ENCODE results near the gene SFMBT1.

The SFMBT1 gene

DNA sequence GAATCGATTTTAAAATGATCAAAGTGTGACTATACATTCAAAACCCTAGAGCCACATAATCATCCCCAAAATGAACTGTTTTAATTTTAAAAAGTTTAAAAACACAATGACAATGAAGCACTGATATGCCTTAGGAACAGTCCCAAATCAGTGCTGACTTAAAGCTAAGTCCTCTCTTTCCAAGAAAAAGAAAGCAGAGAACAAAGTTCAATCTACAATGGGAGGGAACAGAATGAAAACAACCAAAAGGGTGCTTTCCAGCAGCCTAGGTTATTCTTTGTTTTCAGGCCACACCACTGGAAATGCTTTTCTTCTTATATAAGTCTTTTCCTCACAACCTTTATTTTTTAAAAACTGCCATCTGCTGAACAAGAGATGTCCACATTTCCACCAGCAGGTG, 141.3 kb downstream of the SFMBT1 start:
- TF ChIP-seq, protein P1, sequence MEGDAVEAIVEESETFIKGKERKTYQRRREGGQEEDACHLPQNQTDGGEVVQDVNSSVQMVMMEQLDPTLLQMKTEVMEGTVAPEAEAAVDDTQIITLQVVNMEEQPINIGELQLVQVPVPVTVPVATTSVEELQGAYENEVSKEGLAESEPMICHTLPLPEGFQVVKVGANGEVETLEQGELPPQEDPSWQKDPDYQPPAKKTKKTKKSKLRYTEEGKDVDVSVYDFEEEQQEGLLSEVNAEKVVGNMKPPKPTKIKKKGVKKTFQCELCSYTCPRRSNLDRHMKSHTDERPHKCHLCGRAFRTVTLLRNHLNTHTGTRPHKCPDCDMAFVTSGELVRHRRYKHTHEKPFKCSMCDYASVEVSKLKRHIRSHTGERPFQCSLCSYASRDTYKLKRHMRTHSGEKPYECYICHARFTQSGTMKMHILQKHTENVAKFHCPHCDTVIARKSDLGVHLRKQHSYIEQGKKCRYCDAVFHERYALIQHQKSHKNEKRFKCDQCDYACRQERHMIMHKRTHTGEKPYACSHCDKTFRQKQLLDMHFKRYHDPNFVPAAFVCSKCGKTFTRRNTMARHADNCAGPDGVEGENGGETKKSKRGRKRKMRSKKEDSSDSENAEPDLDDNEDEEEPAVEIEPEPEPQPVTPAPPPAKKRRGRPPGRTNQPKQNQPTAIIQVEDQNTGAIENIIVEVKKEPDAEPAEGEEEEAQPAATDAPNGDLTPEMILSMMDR (IDR thresholded peaks at IDR 0.05; ENCODE audit: control insufficient read depth, insufficient read depth, low read depth, low read length, missing control alignments), result no peak
- DNase-seq (ENCODE audit: low read depth), result no peak
- H3K4me3 ChIP-seq (ENCODE audit: control insufficient read depth, low read depth, low read length), result no peak overlapping the region

DNA sequence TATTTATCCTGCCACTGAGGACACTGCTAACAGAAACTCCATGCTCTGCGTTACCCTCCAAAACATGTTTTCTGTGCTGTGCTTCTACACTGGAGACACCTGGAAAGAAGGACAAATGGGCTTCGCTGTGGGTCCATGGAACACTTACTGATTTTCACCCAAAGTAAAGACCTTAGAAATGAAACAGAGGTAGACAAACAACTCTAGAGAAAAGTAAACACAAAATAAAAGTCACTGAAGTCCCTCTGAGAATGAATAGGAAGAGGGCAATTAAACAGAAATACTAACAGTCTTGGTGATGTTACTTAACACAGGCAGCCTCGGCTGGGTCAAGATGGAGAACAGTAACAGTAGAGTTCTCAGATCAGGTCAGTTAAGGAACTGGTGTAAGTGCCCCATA, 141.9 kb downstream of the SFMBT1 start:
- no peak for DNase-seq (ENCODE audit: low read depth)
- TF ChIP-seq, protein P1 (IDR thresholded peaks at IDR 0.05; ENCODE audit: control insufficient read depth, insufficient read depth, low read depth, low read length, missing control alignments), result no peak

DNA sequence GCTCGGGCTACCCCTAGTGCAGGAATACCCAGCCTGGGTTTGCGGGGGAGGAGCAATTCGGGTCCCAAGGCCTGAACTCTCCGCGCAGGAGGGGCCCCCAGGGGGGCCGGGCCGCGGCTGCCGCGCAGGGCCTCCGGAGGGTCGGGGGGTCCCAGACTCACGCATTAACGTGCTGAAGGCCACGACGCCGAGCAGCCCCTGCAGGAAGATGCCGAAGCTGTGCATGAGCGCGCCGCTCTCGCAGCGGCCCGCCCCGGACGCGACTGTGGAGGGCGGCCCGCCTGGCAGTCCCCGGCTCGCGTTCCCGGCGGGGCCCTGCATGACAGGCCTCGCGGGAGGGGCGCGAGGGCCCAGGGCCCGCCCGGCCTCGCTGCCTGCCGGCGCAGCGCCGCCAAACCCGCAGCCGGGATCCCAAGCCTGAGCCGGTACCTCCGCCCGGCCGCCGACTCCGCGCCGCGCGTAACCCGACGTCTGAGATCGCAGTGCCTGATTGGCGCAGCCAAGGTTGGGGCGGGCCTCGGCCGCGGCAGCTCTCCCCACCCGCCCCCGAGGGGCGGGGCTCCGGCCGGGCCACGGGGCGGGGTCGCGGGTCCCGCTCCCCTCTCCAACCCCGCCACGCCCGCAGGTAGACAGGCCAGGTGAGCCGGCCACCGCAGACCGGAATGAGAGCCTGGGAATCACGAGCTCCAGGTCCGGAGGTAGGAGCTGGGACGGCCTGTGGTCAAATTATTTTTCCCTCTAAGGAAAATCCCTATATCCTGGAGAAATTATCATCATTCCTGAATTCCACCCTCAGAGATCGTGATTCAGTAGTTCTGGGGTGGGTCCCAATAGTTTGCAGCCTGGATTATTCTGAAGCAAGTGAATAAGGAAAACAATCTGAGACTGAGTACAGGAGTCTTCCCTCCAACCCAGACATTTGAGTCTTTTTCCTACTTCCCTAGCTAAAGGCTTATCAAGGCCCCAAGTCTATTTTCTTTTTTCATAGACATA, 148.4 kb downstream of the SFMBT1 start, which contains the start of gene STIMATE:
Gene STIMATE (minus strand): TSS at position 419 of the 993 bp plus-strand sequence. CDS start 98 bp downstream, at position 321.
- H3K4me3 ChIP-seq (ENCODE audit: control insufficient read depth, low read depth, low read length), result peak within 1 kb of the TSS; percentile 89
- DNase-seq (ENCODE audit: low read depth), result no peak
- TF ChIP-seq, protein P1 (IDR thresholded peaks at IDR 0.05; ENCODE audit: control insufficient read depth, insufficient read depth, low read depth, low read length, missing control alignments), result no peak

More for the DNA sequence above, 141.9 kb downstream of the SFMBT1 start:
- no peak overlapping the region for H3K4me3 ChIP-seq (ENCODE audit: control insufficient read depth, low read depth, low read length)

- TF ChIP-seq, protein P1 (IDR thresholded peaks at IDR 0.05; ENCODE audit: control insufficient read depth, insufficient read depth, low read depth, low read length, missing control alignments), result no peak
- H3K4me3 ChIP-seq (ENCODE audit: control insufficient read depth, low read depth, low read length), result peak overlapping the region; percentile 89
- DNase-seq (ENCODE audit: low read depth), result no peak
These were observed 149.3 kb downstream of the SFMBT1 start for GRCh38 chr3:52896613-52897012.

- peak overlapping the region; percentile 89 for H3K4me3 ChIP-seq (ENCODE audit: control insufficient read depth, low read depth, low read length)
- TF ChIP-seq, protein P1 (IDR thresholded peaks at IDR 0.05; ENCODE audit: control insufficient read depth, insufficient read depth, low read depth, low read length, missing control alignments), result no peak
- no peak for DNase-seq (ENCODE audit: low read depth)
These were observed 149.7 kb downstream of the SFMBT1 start for GRCh38 chr3:52896151-52896550.

DNA sequence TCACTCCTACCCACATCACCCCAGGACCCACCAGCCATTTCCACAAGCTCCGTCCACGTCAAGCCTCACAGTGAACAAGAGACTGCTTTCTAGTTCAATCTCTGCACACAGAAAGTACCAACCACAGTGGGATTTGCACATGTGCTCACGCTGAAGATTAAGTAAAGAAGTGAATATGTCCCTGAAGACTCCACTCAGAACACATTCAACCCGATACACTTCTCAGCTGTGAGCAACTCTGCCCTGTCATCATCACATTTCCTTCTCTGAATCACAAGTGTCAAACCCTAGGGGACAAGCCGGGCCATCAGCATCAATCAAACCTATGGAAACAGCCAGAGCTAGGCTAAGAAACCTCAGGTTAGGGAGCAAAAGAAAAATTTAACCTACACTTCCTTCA, 150.5 kb downstream of the SFMBT1 start:
- H3K4me3 ChIP-seq (ENCODE audit: control insufficient read depth, low read depth, low read length), result no peak overlapping the region
- DNase-seq (ENCODE audit: low read depth), result no peak

More for the DNA sequence above, 150.5 kb downstream of the SFMBT1 start:
- TF ChIP-seq, protein P1 (IDR thresholded peaks at IDR 0.05; ENCODE audit: control insufficient read depth, insufficient read depth, low read depth, low read length, missing control alignments), result no peak

All from AG09309 (cell line).